Esophagus mucosa (tissue), 1 donor: ENCODE data around the gene MROH2A. TPM values are rescaled to one million over a fixed set of nuclear protein-coding genes. Genes with fewer than 3 reads are reported as not detected.

ENCODE experiments used
- ATAC-seq: fragments of 200-7000 bp; cut with Tn5 transposase; one replicate; pipeline ENCODE4 v1.9.1; 2020
- total RNA-seq: library from RNA; stranded (reverse); gene quantifications from one replicate; pipeline ENCODE4 v1.2.4, GENCODE V29; 2023
- donor health status: DM: yes; HTN: yes; CAD: no.

Gene MROH2A
- total RNA-seq, 1 donor from 2014 or later = 0.52 TPM

DNA sequence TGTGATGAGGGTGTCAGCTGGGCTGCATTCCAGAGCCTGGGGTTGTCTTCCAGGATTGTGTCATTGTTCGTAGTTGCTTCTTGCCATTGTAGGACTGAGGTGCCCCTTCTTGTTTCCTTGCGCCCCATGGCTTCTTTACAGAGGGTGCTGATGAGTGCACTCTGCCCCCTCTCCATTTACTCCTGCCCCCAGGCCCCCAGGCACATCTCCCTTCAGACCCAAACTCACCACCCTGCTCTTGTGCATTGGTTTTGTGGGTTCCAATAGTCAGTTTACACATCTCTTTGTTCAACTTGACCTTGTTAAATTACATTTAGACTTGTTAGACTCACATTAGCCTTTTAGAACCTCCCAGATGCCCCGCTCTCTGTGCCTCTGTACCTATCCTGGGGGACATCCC is 43.1 kb downstream of the MROH2A start:
- ATAC-seq = no peak

GRCh38 chr2:233821709-233822100 is 43.6 kb downstream of the MROH2A start:
- no peak for ATAC-seq

DNA sequence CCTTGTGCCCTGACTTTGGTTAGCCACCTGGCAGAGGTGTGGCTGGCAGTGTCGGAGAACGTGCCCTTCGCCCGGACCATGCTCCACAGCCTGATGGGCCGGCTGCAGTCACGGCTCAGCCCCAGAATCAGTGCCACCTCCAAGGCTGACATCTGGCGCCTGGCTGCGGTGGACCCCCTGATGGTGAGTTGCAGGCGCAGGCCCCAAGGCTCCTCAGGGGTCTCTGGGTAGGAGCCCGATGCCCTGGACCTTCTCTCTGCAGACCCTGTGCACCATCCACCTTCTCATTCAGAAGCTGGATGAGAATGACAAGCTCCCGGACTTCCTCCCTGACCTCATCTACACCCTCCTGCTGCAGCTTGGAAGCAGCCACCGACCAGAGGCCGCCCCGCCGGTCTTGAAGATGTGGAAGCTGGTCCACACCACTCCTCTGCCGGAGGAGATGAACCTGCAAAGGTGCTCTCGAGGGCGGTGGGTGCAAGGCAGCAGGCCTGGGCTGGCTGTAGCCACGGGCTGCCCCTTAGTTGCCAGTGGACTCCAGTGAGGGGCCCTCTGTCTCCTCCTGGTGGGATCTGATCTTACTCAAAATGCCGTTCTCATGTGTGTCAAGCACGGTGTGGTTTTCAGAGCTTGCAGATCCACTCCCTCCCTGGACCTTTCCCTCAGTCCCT is 44.1 kb downstream of the MROH2A start:
- no peak for ATAC-seq

DNA sequence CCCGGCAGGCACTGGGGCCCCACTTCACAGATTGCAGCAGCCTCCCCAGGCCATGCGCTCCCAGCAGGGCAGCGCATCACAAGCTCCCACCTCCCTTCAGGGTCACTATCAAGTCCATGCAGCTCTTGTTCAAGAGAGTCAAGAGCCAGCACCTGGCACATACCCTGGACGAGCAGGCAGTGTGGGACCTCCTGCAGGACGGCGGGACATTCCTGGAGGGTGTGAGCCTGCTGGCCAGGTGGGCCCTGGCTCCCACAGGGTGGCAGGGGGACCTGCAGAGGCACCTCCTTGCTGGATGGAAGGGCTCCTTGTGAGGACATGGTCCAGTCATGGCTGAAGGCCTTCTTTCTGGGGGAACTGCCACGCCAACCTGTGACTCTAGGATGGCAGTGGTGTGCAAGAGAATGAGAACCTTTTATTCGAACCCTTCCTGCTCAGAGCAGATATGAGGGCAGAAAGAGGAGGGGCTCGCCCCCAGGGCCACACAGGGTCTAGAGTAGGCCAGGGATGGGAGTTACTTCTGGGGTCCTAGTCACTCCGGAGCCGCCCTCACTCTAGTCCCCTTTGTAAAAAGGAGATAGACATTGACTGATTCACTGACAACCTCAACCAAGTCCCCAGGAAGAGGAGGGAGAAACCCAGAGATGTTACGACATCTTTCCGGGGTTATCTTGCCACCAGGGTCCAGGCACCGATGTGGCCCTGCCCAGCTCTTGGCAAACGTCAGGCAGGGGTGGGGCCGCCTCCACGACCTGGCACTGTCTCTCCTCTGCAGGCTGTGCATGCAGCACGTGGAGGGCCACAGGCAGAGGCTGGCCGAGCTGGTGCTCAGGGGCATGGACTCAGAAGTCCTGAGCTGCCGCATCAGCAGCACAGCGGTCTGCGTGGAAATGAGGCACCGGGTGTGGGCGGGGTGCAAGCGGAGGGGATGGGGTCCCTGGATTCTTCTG is 44.9 kb downstream of the MROH2A start:
- peak; percentile 41 for ATAC-seq

DNA sequence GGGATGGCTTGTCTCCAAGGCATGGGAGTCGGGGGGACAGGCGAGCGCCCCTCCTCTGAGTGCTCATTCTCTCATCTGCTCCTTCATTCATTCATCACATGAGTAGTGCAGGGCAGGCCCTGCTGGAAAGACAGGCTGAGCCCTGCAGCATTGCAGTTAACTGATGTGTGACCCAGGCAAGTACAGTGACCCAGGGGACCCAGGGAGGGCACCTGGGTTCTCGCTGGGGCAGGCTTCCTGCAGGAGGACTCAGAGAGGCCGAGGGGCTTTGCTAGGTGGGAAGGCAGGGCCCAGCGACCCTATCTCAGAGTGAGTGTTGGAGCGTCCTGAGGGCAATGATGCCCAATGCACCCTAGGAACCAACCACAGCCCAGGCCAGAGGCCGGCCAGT is 45.6 kb downstream of the MROH2A start:
- no peak for ATAC-seq

DNA sequence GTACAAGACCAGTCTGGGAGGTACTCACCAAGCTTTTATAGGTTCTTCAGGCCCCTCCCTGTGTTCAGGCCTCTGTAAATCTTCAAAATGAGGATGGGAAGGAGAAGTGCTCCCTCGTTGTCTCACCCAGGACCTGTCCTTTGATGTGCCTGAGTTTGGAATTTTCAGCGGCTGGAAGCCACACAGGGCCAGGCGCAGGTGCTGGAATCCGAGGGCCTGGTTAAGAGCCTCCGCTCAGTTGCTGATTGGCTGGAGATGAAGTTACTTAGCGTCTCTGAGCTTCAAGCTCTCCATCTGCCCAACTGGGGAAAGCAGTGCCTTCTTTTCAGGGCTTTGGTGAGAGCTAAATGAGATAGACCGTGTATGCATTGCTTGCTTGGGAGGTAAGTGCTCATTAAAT is 46.2 kb downstream of the MROH2A start:
- ATAC-seq = no peak

DNA sequence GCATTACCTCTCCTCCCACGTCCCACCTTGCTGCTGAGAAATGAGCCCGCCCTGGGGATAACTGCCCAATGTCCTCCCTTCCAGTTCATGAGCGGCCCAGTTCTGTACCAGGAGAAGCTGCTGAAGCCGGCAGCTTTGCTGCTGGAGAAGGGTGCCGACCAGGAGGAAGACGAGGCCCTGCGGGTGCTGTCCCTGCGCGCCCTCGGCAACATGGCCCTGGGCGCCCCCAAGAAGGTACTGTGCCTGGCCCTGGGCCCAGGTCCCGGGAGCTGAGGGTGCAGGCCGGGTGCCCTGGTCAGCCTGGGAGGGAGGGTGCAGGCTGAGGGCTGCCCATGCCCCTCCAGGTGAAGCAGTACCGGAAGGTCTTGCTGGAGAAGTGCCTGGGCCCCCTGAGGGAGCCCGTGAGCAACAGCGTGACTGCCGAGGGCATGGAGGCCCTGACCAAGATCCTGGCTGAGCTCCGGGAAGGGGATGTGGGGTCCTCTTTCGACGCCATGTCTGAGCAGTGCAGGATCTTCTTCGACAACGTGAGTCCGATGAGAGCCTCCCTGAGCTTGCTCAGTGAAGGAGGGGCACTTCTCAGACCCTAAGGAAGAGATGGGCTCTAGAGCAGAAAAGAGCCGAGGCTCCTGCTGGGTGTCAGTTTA is 50.5 kb downstream of the MROH2A start:
- peak; percentile 38 for ATAC-seq

GRCh38 chr2:233829193-233830110 is 51.3 kb downstream of the MROH2A start:
- peak; percentile 18 for ATAC-seq

DNA sequence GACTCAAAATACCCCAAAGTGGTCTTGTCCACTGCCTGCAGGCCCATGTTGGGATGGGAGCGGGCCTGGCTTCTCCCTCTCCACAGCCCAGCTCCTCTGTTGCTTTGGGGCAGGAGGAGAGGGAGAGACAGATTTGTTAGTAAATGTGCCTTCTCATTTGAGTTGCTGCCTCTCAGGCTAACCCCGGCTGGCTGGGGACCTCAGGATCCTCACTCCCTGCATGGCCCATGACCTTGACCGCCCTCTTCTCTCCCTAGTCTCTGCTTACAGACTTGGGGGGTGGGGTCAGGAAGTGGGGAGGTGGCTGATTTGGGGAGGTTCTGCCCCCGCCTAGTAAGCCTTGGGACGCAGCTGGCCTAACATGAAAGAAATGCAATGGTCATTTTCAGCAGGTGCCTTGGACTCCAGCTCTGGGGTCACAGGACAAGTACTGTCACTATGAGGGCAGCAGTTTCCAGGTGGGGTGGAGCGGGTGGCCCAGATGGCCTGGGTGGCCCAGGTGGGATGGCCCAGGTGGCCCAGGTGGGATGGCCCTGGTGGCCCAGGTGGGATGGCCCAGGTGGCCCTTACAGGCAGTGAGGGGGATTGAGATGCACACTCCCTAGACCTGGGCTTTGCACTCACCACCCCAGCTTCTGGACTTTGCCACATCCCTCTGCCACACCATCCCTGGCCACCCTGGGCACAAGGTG is 52.1 kb downstream of the MROH2A start:
- ATAC-seq = no peak

DNA sequence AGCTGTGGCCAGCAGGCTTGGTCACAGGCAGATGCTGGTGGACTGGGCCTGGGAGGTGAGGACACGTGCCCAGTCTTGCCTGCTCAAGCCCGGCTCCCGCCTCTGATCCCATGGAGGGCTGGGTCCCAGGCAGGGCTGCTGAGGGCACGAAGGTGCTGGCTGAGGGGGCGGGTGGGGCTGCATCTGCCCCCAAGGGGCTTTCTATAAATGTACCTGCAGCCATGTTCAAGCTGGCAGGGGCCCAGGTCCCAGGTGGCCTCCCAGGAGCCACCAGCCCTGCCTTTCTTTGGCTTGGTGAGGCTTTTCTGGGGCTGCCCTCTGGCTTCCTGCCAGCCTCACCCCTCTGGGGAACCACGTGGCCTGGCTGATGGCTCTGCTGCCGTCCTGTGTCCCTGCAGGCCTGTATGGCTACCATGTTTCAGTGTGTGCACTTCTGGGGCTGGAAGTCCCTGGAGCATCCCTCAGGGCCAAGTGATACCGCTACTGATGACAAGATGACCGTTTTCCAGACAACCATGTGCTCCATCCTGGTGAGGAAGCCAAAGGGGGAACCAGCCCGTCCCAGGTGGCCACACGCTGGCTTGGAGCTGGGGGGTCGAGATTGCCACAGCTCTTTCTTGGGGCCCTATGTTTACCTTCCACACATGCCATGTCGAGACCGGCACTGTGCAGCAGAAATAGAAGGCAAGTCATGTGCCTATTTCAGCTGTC is 53.0 kb downstream of the MROH2A start:
- ATAC-seq = no peak

DNA sequence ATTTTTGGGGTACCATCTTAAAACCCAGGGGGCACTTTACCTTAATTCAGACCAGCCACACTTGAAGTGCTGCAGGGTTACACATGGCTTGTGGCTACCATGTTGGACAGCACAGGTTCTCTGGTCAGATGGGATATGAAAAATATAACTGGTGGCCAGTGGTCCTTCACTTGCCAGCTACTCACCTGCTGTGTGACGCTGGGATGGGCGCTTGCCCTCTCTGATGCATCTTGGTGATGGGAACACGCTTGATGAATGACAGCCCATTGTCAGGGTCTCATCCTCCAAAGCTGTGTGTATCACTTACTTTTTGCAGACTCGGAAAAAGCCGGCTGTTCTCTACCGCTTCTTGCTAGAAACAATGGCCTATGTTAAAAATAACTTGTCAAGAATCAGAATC is 53.7 kb downstream of the MROH2A start:
- no peak for ATAC-seq

GRCh38 chr2:233832414-233832813 is 54.3 kb downstream of the MROH2A start:
- ATAC-seq = no peak

DNA sequence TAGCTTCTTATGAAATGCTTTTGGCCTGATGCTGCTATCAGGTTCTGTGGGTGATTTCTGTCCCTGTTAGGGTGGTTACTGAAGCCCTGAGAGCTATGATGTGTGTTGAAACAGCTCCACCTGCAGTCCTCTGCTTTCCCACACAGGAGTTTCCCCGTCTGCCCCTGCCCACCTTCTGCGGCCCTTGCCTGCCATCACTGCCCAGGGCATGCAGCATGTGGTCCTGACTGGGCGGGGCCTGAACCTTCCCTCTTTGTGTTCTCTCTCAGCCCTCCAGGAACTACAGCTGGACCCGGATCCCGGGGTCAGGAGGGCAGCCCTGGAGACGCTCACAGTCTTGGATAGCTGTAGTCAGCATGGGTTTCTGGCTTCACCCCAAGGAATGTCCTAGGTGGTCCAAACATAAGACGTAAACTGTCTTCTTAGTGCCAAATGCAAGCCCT is 54.8 kb downstream of the MROH2A start:
- ATAC-seq = peak; percentile 39

DNA sequence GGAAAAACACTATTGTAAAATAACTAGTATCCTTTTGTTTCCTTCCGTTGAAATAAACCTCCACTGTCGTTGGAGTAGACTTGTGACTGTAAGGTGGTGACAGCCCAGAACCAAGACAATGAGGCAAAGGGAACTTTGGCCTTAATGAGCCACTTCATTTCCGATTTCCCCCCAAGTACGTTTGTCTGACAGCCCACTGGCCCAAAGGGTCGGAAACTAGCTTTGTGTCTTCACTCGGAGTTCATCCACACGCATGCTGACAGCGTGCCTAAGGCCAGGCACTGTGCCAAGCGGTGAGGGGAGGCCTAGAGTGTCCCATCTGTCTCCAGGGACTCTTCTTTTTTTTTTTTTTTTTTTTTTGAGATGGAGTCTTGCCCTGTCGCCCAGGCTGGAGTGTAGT is 55.2 kb downstream of the MROH2A start:
- no peak for ATAC-seq

DNA sequence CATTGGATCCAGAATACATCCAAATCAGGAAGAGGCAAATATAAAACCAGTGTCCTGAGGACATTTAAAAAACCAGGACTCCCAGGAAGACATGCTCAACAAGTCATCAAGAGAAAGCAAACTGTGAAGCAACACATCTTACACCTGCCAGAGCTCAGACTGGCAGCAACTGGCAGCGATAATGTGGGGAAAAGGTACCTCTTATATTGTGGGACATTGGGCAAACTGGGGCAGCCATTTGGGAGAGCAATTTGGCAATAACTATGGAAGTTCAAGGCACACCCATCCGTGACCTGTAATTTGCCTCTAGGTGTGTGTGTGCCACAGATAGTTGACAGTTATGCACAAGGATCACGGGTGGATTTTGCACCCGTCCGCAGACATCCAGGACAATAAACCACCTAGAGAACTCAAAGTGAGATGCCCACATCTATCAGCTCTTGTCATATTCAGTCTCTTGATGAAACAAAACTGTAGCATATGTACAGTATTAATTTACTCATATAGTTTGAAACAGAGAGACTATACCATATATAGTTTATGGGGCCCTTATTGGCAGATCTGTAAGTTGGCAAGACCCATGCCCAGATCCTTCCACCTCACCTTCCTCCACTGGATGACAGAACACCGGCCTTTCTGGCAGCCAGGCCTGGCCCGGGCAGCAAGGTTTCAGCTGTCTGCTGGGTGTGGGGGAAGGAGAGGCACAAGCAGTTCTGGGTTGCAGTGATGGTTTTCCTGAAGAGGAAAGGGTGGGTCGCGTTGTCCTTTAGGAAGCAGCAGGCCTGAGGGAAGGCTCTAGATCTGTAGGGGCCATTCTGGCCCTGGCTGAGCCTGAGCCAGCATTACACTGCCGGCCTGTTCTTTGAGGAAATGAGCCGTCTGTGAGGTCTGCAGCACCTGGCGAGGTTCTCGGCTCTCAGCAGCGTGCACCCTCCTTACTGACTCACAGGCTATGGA is 57.4 kb downstream of the MROH2A start:
- no peak for ATAC-seq

GRCh38 chr2:233836359-233836758 is 58.2 kb downstream of the MROH2A start:
- no peak for ATAC-seq

- ATAC-seq = no peak
These were observed 59.6 kb downstream of the MROH2A start for GRCh38 chr2:233837694-233838229.

GRCh38 chr2:233838251-233838650 is 60.1 kb downstream of the MROH2A start:
- no peak for ATAC-seq

DNA sequence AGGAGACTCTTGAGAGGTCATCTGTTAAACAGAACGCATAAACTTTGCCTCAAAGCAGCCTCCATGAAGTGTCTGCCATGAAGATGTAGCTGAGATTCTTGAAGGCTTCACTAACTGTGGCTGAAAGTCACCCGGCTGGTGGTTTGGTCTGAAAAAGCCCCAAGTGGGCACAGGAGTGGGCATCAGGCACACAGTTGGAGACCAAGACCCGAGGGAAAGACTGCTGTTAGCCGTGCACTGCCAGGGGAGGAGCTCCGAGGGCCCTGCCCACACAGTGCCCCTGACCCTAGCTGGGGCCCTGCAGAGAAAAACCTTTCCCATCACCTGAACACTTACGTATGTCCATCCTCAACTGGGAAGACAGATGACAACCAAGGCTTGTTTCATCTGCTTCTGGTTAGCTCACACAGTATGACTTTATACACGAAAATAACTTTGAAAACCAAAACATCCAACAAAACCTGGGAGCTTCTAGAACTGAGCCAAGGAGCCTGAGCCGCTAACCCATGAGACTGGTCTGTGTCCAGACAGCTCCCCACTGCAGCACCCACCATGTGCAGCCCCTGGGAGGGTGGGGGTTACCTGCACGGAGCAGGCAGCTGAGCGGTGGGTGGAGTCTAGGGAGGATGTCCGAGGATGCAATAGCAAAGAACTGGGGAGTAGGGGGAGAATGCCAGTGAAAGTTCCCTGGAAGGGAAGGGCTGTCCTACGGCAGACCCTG is 60.8 kb downstream of the MROH2A start:
- peak; percentile 11 for ATAC-seq
